NCI-H345 treated with DMSO at 0.1 percent for 48 hours (cell line): ENCODE measurements around the gene MTMR3.

Experiments used
- DNase-seq: peaks from one replicate; lab custom pipeline; 2025; ENCODE audit not compliant: unreplicated experiment; lab: John Stamatoyannopoulos, UW

MTMR3 gene

GRCh38 chr22:29914165-29914564 is 31.2 kb downstream of the MTMR3 start:
- DNase-seq = no peak

- DNase-seq = no peak
Measured at GRCh38 chr22:29914991-29915533, 32.1 kb downstream of the MTMR3 start.

- no peak for DNase-seq
Measured at GRCh38 chr22:29916007-29916544, 33.1 kb downstream of the MTMR3 start.

GRCh38 chr22:29917052-29917902 is 34.3 kb downstream of the MTMR3 start:
- DNase-seq = no peak

DNA sequence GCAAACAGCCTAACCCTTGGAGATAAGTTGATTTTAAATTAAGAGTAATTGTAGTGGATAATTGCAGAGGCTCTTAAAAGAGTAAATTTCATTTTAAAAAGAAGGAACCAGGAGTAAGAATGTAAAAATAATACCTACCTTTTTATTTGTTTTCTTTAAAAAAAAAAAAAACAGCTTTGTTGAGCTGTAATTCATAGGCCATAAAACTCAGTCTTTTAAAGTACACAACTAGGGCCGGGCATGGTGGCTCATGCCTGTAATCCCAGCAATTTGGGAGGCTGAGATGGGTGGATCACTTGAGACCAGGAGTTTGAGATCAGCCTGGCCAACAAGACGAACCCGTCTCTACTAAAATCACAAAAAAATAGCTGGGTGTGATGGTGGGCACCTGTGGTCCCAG is 42.4 kb downstream of the MTMR3 start:
- no peak for DNase-seq

DNA sequence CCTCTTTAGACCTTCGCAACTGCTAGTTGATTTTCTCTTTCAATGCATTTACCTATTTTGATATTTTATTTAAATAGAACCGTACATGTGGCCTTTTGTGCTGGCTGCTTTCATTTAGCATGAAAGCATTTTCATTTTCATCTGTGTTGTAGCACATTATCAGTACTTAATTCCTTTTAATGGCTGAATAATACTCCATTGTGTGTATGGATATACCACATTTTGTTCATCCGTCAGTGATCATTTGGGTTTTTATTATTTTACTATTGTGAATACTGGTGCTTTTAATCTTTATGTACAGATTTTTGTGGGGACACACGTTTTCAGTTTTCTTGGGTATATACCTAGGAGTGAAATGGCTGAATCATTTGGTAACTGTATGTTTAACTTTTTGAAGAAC is 43.1 kb downstream of the MTMR3 start:
- DNase-seq = no peak

GRCh38 chr22:29932136-29932535 is 49.2 kb downstream of the MTMR3 start:
- no peak for DNase-seq

- DNase-seq = no peak
Measured at GRCh38 chr22:29933619-29934018, 50.6 kb downstream of the MTMR3 start.

DNA sequence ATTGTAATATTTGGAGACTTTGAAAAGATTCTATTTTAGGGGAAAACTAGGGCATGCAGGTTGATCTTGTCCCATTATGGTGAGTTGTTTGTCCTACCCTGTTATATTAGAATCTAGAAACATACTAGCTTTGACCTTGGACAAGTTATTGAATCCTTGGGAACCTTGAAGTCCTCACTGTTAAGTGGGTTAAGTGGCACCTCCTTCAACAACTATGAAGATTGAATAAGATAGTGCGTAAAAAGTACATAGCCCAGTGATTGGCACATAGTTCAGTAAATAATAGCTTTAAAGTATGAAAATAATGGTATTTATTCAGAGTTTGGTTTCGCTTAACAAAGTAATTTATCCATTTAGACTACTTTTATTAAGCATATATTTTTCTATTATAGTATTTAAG is 51.6 kb downstream of the MTMR3 start:
- DNase-seq = no peak

GRCh38 chr22:29936186-29936585 is 53.2 kb downstream of the MTMR3 start:
- DNase-seq = no peak

DNA sequence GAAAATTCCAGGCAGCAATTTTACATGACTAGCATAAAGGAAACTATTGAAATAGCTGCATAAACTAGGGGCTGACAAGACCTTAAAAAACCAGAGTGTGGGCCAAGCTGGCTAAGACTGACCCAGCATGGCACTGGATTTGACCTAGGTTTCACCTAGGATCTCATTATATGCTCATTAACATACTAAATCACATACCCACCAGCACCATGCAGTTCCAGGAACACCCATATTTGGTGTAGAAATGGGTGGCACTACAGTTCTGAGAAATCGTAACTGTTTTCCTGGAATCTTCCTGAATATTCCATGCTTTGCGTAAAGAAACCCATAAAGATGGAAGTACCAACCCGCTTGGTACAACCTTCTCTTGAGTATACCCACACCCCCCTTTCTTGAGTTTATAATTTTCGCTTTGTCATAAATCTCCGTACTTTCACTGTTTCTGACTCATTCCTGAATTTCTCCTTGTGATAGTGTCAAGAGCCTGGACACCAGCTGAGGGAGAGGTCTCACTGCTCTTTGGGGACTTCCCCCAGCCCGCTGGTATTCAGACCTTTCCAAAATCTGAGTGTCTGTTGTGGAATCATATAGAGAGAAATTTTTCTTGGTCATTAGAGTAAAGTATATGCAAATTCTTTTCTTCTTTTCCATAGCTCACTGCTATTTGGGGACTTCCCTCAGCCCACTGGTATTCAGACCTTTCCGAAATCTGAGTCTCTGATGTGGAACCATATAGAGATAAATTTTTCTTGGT is 55.1 kb downstream of the MTMR3 start:
- no peak for DNase-seq

DNA sequence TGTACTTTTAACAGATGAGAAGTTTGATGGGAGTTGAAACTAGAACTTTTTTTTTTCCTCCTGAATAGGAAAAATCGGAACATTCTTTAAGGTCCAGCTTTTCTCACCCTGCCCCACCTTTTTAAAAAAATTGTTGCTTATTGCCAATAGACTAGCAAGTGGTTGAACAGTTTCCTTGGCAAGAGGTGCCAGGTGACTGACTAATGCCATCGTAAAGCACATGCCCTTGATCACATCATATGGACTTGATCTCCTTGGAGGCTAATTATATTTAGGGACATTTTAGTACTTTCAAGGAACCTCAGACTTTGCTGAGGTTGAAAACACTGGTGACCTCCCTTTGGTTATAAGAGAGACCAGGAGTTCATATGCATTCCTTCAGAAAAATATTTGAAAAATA is 57.6 kb downstream of the MTMR3 start:
- DNase-seq = no peak

- no peak for DNase-seq
Measured at GRCh38 chr22:29944339-29944738, 61.4 kb downstream of the MTMR3 start.

- no peak for DNase-seq
Measured at GRCh38 chr22:29945435-29945834, 62.5 kb downstream of the MTMR3 start.

DNA sequence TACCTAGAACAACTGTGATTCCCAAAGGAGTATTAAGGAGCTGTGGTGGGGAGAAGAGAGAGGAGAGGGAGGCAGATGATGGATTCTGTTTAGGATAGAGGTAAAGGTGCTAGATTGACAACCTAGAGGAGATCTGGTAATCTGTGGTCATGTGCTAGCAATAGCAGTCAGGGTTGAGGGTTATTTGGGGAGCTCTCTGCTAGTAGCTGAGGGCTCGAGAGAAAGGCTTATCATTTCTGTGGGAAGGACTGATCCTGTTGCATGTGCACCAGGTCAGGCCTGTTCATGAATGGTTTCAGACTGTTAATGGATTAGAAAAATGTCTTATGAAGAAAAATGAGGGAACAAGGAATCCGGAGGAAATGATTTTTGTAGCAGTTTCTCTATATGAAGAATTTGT is 63.2 kb downstream of the MTMR3 start:
- no peak for DNase-seq

GRCh38 chr22:29947410-29948384 is 64.7 kb downstream of the MTMR3 start:
- DNase-seq = no peak

DNA sequence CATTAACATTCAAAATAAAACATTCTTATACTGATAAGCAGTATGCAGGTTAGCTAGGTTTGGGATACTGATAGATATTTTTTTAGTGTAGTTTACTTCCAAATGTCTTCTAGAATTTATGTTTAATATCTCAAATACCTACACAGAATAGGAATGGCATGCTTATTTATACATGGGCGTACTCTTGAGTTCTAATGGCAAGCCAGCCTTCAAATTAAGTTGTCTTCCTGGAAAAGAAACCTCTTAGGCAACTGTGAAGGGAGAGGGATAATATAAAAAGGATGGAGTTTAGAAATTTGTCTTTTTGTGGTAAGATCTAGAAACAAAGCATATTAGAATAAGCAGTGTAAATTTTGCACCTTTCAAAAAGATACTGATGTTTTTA is 65.4 kb downstream of the MTMR3 start:
- no peak for DNase-seq

DNA sequence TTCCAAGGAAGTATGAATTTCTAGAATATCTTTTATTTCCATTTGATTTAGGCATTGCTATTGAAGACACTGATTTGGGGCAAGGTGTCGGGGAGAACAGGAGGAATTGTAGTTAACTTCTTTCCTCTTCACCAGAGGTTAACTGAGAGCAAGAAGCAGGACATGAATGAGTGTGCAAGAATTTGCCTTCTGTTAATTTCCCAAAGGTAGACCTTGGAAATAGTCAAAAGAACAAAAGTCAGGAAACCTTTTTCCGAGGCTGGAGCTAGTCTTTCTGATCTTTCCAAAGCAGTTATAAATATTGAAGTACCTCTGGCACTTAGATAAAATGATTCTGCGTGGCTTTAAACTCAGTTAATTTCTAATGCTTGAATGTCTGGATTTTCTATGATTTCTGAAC is 66.9 kb downstream of the MTMR3 start:
- DNase-seq = no peak

- DNase-seq = no peak
Measured at GRCh38 chr22:29951791-29952413, 68.9 kb downstream of the MTMR3 start.

GRCh38 chr22:29954203-29954855 is 71.4 kb downstream of the MTMR3 start:
- DNase-seq = no peak
